NCI-H2081 treated with DMSO at 0.1 percent for 48 hours (cell line): ENCODE results near the gene CDC42BPA.

Experiments used
- DNase-seq: peaks from one replicate; lab custom pipeline; 2025; lab: John Stamatoyannopoulos, UW

The CDC42BPA gene

GRCh38 chr1:226979115-226979516 lies 339.2 kb downstream of the CDC42BPA start:
- DNase-seq = no peak

GRCh38 chr1:226978432-226979114 lies 339.7 kb downstream of the CDC42BPA start:
- DNase-seq = no peak

GRCh38 chr1:226977643-226978431 lies 340.5 kb downstream of the CDC42BPA start:
- DNase-seq = no peak

GRCh38 chr1:226976978-226977642 lies 341.2 kb downstream of the CDC42BPA start:
- no peak for DNase-seq

- no peak for DNase-seq
Measured at GRCh38 chr1:226976276-226976977, 341.9 kb downstream of the CDC42BPA start.

- DNase-seq = peak; percentile 81
Measured at GRCh38 chr1:226975259-226976250, 342.7 kb downstream of the CDC42BPA start.

- no peak for DNase-seq
Measured at GRCh38 chr1:226974544-226975258, 343.6 kb downstream of the CDC42BPA start.

GRCh38 chr1:226973898-226974543 lies 344.3 kb downstream of the CDC42BPA start:
- no peak for DNase-seq

GRCh38 chr1:226973371-226973897 lies 344.9 kb downstream of the CDC42BPA start:
- DNase-seq = no peak

- no peak for DNase-seq
Measured at GRCh38 chr1:226972931-226973330, 345.4 kb downstream of the CDC42BPA start.

GRCh38 chr1:226971765-226972164 lies 346.5 kb downstream of the CDC42BPA start:
- no peak for DNase-seq

GRCh38 chr1:226967665-226968064 lies 350.6 kb downstream of the CDC42BPA start:
- no peak for DNase-seq

GRCh38 chr1:226966683-226967082 lies 351.6 kb downstream of the CDC42BPA start:
- no peak for DNase-seq

GRCh38 chr1:226965581-226966440 lies 352.5 kb downstream of the CDC42BPA start:
- DNase-seq = no peak

GRCh38 chr1:226964611-226965486 lies 353.4 kb downstream of the CDC42BPA start:
- DNase-seq = no peak

GRCh38 chr1:226964068-226964425 lies 354.2 kb downstream of the CDC42BPA start:
- DNase-seq = no peak
